CD4-positive, alpha-beta T cell treated with Interleukin-10 for 1 hour (primary cell): ENCODE results near the gene CSMD2.
"Not testable (repeated sequence)": the region's sequence is repeated elsewhere in the genome, so short reads cannot be mapped to it uniquely, and the experiment has no call there.

ENCODE experiments used
- DNase-seq: peaks from one replicate; pipeline ENCODE4 v3.0.0-alpha.2; 2020

Gene CSMD2

DNA sequence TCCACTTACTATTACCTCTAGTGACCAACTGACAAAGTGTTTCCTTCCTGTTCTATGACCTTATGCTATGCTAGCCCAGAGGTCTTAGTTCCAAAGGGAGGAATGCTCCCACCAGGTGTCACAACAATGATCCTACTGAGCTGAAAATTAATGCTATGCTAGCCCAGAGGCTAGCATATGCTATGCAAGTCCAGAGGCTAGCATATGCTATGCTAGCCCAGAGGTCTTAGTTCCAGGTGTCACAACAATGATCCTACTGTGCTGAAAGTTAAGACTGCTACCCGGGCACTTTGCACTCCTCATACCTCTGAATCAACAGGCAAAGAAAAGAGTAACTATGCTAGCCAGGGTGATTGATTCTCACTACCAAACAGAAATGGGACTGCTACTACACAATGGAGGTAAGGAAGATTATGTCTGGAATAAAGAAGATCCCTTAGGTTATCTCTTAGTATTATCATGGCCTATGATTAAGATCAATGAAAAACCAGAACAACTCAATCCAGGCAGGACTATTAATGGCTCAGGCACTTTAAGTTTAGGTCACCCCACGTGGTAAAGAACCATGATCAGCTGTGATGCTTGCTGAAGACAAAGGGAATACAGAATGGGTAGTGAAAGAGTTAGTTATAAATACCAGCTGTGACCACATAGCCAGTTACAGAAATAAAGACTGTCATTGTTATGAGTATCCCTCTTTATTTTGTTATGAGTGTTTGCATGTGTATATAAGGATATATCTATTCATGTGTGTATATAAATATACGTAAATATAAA lies 114.1 kb downstream of the CSMD2 start:
- no peak for DNase-seq

DNA sequence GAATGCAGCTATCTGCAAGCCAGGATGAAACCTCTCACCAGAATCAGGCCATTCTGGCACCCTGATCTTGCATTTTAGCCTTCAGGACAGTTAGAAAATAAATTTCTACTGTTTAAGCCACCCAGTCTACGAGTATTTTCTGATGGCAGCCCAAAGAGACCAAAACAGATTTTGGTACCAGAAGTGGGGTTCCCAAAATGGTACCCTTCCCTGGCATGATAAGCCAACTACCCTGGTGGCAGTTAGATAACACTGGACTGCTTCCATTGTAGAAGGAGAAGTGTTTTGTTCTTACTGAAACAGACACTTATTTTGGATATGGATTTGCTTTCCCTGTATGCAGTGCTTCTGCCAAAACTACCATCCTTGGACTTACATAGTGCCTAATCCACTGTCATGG lies 115.0 kb downstream of the CSMD2 start:
- DNase-seq: no peak

DNA sequence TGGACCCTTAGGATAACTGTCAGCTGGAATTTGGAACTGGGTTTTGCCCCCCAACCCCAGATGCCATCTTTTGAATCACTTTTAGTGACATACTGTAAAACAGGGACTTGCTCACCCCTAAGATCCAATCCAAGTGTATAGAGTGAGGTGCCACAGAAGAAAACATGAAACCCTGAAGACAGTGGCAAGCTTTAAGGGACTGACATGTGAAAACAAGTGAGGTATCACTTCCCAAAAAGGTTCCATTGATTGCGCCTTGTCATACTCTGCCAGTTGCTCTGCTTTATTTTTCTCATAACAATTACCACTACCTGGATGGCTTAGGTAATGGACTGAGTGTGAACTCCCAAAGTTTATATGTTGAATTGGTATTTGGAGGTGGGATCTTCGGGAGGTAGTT lies 115.6 kb downstream of the CSMD2 start:
- no peak for DNase-seq

DNA sequence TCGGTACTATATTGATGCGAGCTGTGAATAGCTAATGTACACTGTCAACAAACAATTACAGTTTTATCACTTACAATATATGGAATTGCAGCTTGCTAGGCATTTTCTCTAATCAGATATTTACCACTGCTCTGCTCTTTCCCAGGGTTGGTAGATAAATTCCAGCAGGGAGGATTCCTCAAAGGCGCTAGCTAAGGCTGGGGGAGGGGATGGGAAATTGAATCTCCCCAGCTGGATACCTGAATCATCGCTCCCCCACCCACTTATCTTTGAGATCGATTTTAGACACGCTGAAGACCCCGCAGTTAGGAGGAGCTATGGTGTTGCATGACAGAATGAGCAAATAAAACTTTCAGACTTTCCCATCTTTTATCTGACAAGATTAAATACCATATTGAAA lies 127.2 kb downstream of the CSMD2 start:
- DNase-seq: no peak

DNA sequence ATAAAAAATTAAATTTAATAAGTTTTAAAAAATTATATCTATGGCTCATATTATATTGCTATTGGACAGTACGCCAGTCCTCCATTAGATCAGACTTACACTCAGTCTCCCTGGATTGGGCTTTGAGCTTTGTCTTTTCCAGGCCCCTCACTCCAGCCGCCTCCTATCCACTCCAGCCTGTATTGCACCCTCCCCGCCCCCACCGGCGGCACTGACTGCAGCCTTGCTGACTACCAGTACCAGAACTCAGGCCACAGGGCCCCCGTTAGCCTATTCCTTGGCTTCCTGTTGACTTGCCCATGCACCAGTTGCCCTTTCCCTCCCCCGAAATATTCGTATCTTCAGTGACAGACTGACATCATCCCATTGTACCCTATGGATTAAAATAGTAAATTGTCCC lies 127.9 kb downstream of the CSMD2 start:
- no peak for DNase-seq

DNA sequence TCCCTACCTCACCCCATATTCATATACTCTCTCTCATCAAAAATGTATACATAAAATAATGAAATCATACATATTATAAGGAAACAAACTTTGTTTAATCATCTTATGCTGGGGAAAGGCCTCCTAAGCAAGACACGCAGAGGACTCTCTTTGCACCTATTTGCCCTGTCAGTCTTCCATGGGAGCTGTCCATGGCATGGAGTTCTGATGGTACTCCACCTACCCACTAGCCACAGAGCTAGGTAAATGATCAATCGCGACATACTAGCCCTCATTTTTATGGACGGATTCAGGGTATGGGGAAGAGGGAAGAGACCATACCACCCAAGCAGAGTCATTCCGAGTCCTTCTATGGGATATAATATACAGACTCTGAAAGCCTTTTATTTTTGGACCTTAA lies 131.0 kb downstream of the CSMD2 start:
- DNase-seq: no peak

DNA sequence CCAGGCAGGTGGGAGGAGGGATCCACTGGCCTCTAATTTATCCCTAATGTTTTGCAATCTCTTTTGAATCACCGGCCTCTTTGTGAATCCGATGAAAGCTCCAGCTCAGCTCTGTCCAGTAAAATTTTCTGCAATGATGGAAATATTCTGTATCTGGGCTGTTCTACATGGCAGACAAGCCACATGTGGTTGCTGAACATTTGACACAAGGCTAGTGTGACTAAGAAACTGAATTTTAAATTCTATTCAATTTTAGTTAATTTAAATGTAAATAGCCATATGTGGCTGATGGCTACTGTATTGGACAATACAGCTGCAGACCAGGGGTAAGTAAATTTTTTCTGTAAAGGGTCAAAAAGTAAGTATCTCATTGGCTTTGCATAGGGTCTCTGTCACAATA lies 135.1 kb downstream of the CSMD2 start:
- no peak for DNase-seq

DNA sequence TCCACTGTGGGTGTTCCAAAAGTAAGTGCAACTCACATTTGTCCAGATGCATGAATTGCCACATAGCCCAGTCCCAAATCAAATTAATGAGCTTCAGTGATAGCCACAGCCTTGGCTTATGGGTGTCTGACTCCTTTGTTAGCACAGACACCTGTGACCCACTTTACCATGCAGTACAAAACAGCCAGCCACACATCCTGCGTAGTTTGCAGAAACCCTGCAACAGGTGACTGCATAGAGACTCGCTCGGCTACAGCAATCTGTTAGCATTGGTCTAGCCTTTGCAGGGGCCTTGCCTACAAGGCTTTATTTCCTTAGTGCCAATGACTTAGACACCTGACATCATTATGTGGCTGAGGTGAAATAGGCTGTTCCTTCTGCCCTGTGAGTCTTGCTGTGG lies 135.5 kb downstream of the CSMD2 start:
- no peak for DNase-seq

DNA sequence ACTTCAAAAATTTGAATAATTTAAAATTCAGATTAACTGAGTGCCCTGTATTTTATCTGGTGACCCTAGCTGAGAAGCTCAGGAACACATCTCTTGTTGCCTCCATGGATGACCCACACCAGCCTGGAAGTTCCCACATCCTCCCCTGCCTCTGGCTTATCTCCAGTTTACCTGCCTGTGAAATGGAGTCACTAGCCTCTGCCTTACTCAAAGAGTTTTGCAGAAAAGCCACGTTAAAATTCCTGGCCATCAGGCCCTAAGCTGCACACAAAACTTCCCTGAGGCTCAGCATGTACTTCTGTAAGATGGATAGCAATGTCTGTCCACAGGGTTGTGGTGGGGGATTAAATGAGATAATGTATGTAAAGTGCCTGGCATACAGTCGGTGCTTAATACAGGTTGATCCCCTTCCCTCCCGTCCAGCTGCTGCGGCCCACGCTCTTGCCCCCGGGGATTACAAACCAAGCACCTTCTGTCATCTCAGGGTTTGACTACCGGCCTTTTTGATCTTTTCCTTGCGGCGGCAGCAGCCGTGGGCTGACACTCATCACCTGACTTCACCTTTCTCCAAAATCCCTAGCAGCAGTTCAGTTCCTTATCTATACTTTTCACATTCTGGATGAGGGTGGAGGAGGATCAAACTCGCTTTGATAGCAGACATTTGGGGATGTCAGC lies 136.5 kb downstream of the CSMD2 start:
- no peak for DNase-seq

DNA sequence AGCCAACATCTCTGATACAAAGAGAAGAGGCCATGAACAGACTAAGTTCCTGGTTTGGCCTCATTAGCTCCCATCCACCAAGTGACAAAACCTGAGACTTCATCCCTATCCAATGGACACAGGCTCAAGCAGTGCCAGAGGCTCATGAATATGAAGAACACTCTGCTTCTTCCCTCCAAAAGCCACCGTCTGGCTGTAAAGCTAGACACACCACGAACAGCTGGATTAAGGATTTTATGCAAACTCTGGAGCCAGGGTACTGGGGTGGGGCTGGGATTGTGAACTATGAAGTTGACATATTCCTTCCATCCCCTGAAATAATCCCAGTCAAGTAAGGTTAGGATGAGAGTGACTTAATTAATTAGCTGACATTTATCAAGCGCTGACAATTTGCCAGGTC lies 139.4 kb downstream of the CSMD2 start:
- DNase-seq: no peak

DNA sequence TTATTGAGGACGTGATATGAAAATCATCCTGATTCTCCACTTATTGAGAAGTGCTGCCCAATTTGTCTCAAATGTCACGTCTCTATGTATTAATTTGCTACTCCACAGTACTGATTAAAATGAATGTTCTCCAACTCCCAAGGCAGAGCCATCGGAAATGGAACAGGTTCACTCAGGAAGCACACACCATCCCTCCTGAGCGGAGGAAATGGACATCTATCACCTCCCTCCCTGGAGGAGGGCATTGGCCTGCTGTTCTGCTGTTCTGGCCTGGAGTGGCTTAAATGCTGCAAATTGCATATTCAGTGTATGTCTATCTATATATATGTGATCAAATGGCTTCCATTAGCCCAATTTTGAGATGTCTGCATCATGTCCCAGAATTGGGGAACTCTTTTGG lies 140.5 kb downstream of the CSMD2 start:
- no peak for DNase-seq

DNA sequence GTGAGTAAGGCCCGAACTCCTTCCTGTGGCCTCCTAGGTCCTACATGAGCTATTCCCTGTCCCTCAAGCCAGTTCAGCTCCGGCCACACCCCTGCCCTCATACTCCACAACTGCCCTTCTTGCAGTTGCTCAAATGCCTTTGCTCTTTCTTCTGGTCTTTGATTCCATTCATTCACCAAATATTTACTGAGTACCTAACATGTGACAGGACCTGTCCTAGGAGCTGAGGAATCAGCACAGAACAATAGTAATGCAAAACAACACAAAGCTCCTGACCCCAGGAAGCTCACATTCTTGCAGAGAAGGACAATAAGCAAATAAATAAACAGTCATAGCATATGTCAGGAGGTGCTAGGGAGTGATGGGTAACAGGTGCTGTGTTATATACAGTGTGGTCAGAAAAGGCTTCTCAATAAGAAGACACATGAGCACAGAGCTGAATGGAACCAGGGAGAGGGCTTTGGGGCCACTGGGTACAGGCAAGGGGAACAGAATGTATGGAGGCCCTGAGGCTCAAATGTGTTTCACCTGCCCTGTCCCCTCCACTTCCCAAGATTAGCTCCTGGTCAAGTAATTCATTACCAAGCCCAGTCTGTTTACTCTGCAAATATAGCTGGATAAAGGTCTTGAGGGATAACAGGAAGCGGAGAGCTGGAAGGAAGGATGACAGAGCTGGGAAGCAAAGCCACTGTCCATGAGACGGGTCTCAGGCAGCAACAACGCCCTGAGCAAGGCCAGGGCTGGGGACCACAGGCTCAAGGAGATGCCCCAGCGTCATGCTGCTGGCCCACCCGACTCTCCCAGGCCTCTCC lies 145.1 kb downstream of the CSMD2 start:
- no peak for DNase-seq

DNA sequence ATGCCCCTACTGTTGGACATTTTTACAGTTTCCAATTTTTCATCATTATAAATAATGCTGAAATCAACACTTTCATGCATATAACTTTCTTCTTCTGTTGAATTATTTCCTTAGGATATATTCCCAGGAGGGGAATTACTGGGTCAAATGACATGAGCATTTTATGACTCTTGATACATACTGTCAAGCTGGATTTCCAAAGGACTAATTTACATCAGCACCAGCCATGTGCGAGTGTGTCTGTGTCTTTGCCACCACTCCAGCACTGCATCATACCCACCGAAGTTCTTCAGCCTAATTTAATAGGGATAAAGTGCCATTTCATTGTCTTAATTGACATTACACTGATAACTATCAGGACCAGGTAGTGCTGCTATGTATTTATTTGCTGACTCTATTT lies 146.7 kb downstream of the CSMD2 start:
- no peak for DNase-seq

DNA sequence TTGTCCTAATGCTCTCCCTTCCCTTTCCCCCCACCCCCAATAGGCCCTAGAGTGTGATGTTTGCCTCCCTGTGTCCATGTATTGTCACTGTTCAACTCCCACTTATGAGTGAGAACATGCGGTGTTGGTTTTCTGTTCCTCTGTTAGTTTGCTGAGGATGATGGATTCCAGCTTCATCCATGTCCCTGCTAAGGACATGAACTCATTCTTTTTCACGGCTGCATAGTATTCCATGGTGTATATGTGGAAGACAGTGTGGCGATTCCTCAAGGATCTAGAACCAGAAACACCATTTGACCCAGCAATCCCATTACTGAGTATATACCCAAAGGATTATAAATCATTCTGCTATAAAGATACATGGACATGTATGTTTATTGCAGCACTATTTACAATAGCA lies 148.7 kb downstream of the CSMD2 start:
- DNase-seq: not testable (repeated sequence)

DNA sequence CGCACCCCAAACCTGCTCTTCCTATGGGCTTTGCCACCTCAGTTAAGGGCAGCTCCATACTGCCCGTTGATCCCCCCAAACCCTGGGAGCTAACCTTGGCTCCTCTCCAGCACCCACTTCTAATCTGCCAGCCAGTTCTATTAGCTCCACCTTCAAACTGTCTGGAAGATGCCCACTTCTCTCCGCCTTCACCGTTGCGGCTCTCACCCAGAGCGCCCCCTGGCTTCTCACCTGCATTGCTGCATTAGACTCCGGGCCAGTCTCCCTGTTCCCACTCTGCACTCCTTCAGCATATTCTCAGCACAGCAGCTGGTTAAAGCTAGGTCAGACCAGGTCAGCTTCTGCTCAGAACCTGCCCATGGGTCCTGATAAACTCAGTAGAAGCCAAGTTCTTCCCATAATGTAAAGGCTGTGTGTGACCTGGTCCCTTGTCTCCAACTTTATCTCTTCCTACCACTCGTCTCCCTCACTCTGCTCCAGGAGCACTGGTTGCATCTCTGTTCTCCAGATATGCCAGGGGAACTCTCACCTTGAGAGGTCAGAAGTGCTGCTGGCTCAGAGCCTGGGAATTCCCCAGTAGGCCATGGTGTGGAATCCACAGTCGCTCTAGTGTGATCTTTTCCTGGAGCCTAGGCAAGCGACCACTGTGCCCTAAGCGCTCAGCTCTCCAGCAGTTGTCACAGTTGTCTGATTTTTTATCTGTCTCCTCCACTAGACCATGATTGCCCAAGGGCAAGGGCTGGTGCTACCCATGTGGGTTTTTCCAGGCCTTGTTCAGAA lies 150.9 kb downstream of the CSMD2 start:
- no peak for DNase-seq

DNA sequence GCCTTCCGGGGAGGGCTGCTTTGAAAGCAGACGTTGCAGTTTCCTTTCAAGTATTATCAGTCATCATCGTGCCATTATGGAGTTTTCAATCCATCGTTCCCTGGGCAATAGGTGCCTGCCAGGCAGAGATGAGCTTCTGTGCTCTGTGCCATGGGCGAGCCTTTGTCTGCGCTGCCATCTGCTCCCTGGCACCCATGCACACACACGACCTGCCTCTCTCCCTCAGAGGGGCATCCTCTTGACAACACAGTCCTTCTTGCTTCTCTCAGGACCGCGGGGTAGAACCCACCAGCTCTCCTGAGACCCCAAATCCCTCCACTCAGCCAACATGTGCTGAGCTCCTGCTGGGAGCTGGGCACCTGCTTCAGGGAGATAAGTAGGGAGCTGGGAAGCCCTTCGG lies 151.9 kb downstream of the CSMD2 start:
- no peak for DNase-seq

DNA sequence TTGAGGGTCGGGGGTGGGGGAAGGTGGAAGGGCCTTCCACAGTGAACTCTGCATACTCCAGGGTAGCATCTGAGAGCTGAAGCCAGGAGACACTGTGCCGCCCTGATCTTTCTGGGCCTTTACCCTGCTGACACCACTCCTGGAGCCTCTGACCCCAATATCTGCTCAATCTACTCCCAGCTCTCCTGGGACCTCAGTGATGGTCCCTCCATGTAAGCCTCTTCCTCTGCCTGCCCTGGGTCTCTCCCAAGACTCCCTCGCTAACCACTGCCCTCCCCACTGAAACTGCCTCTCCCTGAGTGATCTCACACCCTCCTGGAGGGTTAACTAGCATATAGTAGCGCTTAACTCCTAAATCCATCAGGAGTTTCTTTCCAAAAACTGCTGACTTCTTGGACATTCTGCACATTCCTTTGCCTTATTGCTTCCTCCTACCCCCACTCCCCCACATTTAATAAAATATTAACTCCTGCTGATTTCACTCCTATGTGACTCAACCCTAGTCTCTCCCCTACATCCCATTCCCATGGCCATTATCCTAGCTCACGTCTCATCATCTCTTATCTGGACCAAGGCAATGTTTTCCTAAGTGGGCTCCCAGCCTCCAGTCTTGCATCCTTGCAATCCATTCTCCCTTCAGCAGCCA lies 155.6 kb downstream of the CSMD2 start:
- DNase-seq: no peak

DNA sequence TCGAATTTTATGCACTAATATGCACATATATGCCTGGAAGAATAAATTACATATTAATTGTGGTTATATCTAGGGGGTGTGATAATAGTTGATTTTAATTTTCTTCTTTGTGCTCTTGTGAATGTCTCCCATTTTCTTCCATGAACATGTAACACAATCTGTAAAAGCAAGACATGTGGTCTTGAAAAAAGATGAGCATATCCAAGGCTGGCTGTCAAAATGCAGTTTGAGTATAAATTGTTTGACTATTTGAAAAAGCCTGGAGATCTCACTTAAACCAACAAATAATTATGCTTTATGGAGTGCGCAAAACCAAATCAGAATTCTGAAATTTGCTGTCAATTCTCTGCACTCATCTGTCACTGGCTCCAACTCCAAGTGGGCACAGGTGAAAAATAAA lies 157.3 kb downstream of the CSMD2 start:
- no peak for DNase-seq

DNA sequence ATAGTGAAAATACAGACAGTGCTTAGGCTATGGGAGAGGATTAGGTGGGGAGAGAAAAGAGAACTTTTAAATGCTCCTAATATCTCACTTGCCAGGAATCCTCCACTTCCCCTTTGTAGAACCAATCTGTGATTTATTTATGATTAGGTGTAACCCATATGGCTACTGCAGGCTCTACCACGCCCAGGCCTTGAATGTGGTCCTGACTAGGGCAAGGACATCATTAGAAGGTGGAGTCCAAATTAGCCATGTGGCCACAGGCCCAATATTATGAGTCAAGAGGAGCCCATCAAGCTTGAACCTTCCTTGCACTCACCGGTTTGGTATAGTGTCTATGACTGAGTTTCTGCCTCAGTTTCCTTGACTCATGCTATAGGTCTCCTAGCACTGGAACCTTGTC lies 159.7 kb downstream of the CSMD2 start:
- DNase-seq: no peak

DNA sequence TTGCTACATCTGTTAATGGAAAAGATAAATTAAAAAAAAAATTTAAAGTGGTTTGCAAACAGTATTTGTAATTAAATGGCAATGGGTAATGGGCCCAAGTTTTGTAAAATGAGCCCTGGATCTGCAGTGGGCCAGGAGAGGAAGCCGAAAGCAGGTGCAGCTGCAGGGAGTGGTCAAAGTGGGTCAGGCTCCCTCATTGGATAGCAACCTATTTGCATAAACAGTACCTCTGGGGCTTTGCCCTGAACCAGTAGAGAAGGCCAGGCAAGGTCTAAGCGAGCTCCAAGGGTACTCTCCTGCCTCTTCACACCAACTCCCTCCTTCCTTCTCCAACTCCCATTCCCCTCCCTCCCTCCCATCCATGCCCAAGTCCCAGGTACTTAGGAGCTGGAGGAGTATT lies 162.2 kb downstream of the CSMD2 start:
- DNase-seq: no peak

DNA sequence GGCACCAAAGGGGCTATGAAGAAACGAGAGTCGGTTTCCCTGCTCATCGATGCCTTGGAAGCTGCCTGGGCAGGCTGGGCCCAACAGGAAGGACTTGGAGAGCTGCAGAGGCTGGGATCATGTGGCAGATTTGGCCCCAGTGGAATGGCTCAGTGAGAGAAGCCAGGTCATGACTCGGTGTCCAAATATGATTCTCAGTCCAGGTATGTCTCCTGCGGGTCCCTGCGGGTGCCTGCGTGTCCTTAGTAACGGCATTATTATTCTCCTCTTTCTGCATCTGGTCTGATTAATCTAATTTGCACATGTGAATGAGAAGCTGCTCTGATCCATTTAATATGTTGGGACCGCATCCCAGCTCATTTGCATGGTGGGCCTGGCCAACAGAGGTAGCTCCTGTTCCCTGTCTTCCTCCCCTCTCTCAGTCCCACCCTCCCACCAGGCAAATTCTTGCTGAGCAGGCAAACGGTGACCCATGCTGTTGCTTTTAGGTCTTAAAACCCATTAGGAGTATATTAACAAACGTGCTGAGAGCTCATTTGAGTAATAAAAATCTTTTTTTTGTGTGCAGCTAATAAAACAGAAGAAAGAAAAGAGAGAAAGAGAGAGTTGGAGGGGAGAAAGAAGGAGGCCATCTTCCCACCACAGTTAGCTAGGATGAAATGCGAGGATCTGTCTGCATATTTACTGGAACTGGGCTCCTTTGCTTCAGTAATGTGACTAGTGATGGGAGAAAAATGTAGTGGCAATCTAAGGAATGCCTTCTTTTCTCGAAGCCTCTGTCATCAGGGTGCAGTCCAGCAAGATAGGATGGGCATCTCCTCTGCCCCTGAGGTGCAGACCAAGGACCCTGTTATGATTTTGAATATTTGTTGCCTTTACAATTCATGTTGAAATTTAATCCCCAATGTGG lies 167.6 kb downstream of the CSMD2 start:
- DNase-seq: no peak

DNA sequence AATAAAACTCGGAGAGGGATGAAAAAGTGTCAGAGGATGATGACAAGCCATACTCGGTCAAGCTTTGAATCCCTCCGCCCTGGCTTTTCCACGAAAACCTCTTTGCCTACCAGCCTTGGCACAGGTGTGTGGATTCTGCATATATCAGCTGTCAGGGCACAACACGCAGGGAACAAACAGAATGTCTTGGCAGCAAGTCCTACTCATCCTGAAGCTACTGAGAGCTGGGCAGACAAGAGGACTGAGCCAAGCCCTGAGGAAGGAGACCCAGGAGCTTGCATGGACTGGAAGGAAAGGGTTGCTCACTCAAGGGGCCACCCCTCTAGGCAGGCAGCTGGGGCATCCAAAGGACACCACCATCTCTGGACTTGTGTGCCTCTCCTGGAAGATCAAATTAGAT lies 168.7 kb downstream of the CSMD2 start:
- DNase-seq: no peak
